Stimulated activated CD8-positive, alpha-beta memory T cell treated with anti-CD3 and anti-CD28 coated beads, Interleukin-4, amount 100 ng/mL, for 48 hours (primary cell): ENCODE results near the gene MET.
"Not testable (repeated sequence)": the region's sequence is repeated elsewhere in the genome, so short reads cannot be mapped to it uniquely, and the experiment has no call there.

Experiments used
- DNase-seq: peaks from one replicate; pipeline ENCODE4 v3.0.0-alpha.2; 2020

The MET gene

DNA sequence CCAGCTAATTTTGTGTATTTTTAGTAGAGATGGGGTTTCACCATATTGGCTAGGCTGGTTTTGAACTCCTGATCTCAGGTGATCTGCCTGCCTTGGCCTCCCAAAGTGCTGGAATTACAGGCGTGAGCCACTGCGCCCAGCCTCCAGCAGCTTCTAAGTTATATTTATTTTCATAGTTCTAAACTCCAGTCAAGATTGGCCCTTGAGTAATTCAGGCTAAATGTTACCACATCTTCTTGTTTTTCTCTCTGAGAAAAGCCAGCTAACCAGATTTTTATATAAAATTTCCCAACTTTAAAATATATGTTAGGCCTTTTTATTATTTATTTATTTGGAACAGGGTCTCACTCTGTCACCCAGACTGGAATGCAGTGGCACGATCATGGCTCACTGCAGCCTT lies 141.4 kb downstream of the MET start:
- DNase-seq = not testable (repeated sequence)

DNA sequence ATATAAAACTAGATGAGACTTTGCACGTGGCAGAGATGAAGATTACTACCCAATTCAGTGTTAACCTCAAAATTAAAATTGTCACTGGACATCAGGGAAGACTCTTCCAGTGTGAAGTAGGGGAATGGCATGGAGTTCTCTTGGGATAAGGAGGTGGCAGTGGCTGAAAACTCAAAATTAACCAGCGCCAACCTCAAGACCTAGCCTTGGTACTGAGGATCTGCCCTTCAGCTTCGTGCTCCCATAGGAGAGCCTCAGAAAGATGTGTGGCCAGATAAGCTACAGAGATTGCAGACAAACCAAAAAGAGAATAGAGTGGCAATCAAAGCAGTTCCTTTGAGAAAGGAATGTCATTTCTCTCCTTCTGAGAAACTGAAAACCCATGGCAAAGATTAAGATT lies 143.0 kb downstream of the MET start:
- DNase-seq = no peak

- DNase-seq = no peak
Measured at GRCh38 chr7:116820149-116820548, 148.2 kb downstream of the MET start.

DNA sequence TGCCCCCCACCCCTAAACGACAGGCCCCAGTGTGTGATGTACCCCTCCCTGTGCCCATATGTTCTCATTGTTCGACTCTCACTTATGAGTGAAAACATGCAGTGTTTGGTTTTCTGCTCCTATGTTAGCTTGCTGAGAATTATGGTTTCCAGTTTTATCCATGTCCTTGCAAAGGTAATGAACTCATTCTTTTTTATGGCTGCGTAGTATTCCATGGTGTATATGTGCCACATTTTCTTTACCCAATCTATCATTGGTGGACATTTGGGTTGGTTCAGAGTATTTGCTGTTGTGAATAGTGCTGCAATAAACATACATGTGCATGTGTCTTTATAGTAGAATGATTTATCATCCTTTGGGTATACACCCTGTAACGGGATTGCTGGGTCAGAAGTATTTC lies 149.7 kb downstream of the MET start:
- DNase-seq = not testable (repeated sequence)

DNA sequence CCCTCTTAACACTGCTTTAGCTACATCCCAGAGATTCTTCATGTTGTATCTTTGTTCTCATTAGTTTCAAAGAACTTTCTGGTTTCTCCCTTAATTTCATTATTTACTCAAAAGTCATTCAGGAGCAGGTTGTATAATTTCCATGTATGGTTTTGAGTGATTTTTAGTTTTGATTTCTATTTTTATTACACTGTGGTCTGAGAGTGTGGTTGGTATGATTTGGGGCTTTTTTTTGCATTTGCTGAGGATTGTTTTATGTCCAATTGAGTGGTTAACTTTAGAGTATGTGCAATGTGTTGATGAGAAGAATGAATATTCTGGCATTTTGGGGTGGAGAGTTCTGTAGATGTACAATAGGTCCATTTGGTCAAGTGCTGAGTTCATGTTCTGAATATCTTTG lies 152.5 kb downstream of the MET start:
- DNase-seq = no peak

DNA sequence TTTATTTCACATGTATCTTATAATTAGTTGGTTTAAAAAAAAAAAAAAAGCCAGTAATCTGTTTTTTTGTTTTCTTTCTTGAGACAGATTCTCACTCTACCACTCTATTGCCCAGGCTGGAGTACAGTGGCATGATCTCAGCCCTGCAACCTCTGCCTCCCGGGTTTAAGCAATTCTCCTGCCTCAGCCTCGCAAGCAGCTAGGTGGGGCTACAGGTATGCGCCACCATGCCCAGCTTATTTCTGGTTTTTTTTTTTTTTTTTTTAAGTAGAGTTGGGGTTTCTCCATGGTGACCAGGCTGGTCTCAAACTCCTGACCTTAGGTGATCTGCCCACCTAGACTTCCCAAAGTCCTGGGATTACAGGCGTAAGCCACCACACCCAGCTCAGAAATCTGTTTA lies 156.3 kb downstream of the MET start:
- DNase-seq = no peak

DNA sequence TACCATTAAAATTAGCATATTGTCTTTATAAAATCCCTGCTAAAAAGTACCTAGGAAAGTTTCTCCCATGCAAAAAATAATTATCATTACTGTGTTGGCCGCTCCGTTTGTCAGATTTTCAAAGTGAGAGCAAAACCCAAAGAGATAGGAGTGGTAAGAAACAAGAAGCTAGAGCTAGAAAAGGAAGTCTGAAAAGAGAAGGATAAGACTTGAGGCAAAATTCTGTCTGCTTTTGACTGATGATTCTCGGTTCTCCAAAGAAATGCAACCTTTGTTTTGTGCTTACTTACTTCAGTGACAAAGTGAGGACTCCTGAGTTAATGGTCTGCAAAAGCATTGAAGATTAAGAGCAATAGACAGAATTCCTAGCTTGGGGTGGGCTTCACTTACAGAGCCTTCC lies 157.0 kb downstream of the MET start:
- no peak for DNase-seq

GRCh38 chr7:116829493-116829892 lies 157.5 kb downstream of the MET start:
- DNase-seq = no peak

DNA sequence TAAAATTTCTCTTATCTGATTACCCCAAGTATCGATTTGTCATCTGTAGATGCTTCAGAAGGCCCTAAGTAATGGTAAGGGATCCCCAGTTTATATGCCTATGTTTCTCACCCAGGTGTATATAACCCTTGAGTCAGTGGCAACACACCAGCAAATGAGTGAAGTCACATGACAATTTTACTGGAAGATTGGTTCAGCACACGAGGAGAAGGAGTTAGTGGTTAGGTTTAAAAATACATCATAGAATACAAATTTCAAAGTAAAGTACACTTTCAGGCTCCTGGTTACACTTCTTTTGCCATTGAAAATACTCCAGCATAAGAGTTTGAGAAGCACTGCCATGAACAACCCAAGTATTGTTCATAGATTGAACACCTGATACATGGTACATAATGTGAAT lies 160.7 kb downstream of the MET start:
- DNase-seq = no peak

DNA sequence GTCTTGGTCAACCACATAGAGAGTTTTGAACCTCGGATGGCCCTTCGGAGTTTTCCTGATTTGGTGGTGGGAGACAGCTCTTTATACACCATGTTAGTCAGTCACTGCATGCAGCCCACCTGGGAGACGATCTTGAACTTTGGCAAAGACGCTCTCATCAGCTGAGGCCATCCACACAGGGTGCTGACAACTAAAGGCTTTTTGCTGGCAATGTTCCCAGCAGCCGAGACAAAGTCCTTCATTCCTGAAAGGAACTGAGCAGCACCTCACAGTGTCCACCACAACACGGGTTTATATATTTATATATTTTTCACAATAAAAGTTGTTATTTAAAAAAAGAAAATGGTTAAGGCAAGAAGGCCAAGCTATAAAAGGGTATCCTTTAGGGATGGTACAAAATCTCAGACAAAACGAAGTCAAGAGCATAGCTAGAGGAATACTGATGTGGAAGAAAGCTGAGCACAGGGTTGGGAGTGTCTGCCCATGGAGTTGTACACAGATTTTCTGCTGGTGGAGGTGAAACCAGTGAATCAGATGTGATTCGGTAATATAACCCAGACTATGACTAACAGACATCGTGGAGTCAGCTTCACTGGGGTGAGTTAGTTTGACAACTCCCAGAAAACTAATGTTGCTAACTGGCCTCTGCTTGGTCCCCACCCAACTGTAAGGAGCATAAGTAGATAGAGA lies 163.0 kb downstream of the MET start:
- DNase-seq = no peak

DNA sequence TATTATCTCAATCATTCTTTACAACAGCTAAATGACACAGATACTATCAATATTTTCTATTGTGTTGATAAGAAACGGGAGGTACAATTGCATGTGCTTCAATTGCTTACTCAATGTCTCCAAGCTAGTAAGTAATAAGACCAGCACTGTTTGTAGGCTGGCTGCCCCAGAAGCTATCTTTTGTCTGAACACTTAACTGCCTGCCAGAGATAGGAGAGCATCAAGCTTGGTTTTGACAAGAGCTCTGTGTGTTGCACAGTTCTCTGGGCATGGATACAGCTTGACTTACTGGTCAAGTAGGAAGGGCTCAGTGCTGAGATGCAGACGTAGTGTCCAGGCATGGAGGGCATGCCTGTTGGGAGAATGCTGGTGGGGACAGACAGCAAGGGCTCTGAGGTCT lies 164.1 kb downstream of the MET start:
- no peak for DNase-seq

- no peak for DNase-seq
Measured at GRCh38 chr7:116836911-116837310, 164.9 kb downstream of the MET start.

- no peak for DNase-seq
Measured at GRCh38 chr7:116837586-116837985, 165.6 kb downstream of the MET start.

DNA sequence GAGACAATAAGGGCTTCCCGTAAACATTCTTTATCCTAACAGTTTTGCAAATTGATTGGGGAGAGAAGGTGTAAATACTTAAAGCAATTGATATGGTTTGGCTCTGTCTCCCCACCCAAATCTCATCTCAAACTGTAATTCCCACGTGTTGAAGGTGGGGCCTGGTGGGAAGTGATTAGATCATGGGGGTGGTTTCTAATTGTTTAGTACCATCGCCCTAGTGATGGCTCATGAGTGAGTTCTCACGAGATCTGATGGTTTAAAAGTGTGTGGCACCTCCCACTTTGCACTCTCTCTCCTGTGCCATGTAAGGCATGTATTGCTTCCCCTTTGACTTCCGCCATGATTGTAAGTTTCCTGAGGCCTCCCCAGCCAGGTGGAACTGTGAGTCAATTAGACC lies 168.3 kb downstream of the MET start:
- no peak for DNase-seq

- DNase-seq = no peak
Measured at GRCh38 chr7:116842371-116842770, 170.4 kb downstream of the MET start.

GRCh38 chr7:116843378-116843777 lies 171.4 kb downstream of the MET start:
- DNase-seq = no peak
